Keratinocyte (primary cell): ENCODE data around the gene SFXN3.

ENCODE experiments used
- CTCF ChIP-seq, 3 experiments: IDR thresholded peaks in 1 of 3; conservative IDR thresholded peaks in 1 of 3; optimal IDR thresholded peaks in 1 of 3; 2 replicates in 2 of 3; 3 replicates in 1 of 3; pipeline versions ENCODE3 to v1.5.1; 2011; ENCODE audit warnings: low read length in 3 of 3, mild to moderate bottlenecking in 3 of 3, moderate library complexity in 2 of 3, control low read depth in 1 of 3, inconsistent platforms in 1 of 3; ENCODE audit not compliant: insufficient read depth in 2 of 3; ENCODE audit errors: extremely low read depth in 1 of 3
- EZH2 ChIP-seq: IDR thresholded peaks from one replicate; pipeline ENCODE4 v1.6.1; 2012; ENCODE audit warnings: inconsistent platforms, mild to moderate bottlenecking, low read length, moderate library complexity

DNA sequence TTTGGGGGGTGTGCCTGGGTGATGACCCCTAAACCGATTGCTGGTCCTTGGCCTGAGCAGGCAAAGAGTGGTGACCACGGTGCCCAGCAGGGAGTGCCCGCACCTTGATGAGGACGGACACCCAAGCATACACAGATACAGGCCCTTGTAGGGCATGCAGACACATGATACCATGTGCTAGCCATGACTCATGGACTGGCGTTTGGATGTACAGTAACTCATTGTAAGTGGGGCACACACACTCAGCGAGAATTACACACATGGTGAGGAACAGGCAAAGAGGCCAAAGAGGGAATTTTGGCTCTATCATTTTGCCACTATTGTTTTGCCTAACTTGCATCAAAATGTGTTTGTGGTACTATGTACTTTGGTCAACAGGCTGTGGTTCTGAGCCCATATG is 54.8 kb downstream of the SFXN3 start:
- peak in 1 of 3 experiments; percentile 31 for TF ChIP-seq CTCF (optimal IDR thresholded peaks at IDR 0.05 in 1 of 3, IDR thresholded peaks at IDR 0.05 in 1 of 3, conservative IDR thresholded peaks at IDR 0.05 in 1 of 3; ENCODE audit: extremely low read depth in 1 of 3, insufficient read depth in 2 of 3, low read length in 3 of 3)
- TF ChIP-seq EZH2, result no peak
